Loucy (cell line): ENCODE measurements around the gene SUMF2.
"Not testable (repeated sequence)": the region's sequence is repeated elsewhere in the genome, so short reads cannot be mapped to it uniquely, and the experiment has no call there.

Source experiments
- EZH2phosphoT487 ChIP-seq: fragments of 200-600 bp; IDR thresholded peaks from 2 replicates; pipeline ENCODE4 v1.6.1; 2018; ENCODE audit warnings: antibody characterized with exemption, mild to moderate bottlenecking, moderate library complexity, borderline replicate concordance
- TF ChIP-seq, protein P1 (sequence below): fragments of 200-600 bp; sonication (generic); conservative IDR thresholded peaks from 2 replicates; pipeline ENCODE4 v1.5.1; 2014; ENCODE audit warnings: mild to moderate bottlenecking, antibody characterized with exemption, low read length

DNA sequence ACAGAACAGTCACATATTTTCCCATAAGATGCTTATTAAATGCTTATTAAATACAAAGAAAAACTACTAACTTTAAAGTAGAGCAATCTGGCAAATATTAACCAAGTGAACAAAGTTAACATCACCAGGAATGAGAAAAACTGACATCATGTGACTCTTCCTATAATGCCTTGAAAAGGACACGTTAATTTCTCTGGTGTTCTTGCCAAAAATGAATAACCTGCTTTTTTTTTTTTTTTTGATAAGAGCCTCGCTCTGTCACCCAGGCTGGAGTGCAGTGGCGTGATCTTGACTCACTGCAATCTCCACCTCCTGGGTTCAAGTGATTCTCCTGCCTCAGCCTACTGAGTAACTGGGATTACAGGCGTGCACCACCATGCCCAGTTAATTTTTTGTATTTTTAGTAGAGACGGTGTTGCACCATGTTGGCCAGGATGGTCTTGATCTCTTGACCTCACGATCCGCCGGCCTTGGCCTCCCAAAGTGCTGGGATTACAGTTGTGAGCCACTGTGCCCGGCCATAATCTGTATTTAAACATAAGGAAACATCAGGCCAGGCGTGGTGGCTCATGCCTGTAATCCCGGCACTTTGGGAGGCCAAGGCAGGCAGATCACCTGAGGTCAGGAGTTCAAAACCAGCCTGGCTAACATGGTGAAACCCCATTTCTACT, 16.5 kb upstream of the SUMF2 start:
- TF ChIP-seq, protein P1, sequence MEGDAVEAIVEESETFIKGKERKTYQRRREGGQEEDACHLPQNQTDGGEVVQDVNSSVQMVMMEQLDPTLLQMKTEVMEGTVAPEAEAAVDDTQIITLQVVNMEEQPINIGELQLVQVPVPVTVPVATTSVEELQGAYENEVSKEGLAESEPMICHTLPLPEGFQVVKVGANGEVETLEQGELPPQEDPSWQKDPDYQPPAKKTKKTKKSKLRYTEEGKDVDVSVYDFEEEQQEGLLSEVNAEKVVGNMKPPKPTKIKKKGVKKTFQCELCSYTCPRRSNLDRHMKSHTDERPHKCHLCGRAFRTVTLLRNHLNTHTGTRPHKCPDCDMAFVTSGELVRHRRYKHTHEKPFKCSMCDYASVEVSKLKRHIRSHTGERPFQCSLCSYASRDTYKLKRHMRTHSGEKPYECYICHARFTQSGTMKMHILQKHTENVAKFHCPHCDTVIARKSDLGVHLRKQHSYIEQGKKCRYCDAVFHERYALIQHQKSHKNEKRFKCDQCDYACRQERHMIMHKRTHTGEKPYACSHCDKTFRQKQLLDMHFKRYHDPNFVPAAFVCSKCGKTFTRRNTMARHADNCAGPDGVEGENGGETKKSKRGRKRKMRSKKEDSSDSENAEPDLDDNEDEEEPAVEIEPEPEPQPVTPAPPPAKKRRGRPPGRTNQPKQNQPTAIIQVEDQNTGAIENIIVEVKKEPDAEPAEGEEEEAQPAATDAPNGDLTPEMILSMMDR = not testable (repeated sequence)
- TF ChIP-seq EZH2phosphoT487 = not testable (repeated sequence)
